Measurements from ENCODE around the gene DGCR8.

DNA sequence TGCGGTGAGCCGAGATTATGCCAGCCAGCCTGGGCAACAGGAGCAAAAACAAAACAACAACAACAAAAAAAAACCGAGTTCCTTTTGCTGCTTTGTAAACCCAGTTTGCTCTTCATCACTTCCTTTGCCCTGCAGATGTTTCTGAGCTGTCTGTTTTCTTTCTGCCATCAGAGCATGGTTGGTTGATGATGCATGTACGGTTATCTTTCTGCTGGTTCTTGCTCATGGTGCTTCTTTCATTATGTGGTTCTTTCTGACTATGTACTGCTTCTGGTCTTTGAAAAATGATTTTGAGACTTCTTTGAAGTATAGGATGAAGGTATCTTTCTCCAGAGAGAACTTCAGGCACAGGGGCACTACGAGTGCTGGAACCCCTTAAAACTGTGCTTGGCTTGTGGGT is 45.9 kb upstream of the DGCR8 start:
- TF ChIP-seq, protein P1, sequence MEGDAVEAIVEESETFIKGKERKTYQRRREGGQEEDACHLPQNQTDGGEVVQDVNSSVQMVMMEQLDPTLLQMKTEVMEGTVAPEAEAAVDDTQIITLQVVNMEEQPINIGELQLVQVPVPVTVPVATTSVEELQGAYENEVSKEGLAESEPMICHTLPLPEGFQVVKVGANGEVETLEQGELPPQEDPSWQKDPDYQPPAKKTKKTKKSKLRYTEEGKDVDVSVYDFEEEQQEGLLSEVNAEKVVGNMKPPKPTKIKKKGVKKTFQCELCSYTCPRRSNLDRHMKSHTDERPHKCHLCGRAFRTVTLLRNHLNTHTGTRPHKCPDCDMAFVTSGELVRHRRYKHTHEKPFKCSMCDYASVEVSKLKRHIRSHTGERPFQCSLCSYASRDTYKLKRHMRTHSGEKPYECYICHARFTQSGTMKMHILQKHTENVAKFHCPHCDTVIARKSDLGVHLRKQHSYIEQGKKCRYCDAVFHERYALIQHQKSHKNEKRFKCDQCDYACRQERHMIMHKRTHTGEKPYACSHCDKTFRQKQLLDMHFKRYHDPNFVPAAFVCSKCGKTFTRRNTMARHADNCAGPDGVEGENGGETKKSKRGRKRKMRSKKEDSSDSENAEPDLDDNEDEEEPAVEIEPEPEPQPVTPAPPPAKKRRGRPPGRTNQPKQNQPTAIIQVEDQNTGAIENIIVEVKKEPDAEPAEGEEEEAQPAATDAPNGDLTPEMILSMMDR (IDR thresholded peaks at IDR 0.05), result no peak
- no peak for TF ChIP-seq ZFX (IDR thresholded peaks at IDR 0.05; ENCODE audit: borderline replicate concordance)
